MM.1S (cell line): Measurements from ENCODE around the gene MNT.

Source experiments
- DNase-seq: peaks from one replicate; pipeline ENCODE4 v3.0.0-alpha.2; 2015
- H2AFZ ChIP-seq: fragments of 300-600 bp; sonication (generic); 2 replicates; pipeline ENCODE4 v1.6.0; 2016; ENCODE audit warnings: antibody characterized with exemption, low read length
- H3F3A ChIP-seq: fragments of 300-600 bp; sonication (generic); 2 replicates; pipeline ENCODE4 v1.6.1; 2016; ENCODE audit warnings: mild to moderate bottlenecking, antibody characterized with exemption, low read length, moderate library complexity, mixed read lengths; ENCODE audit not compliant: insufficient read depth
- H3K27ac ChIP-seq: fragments of 300-600 bp; sonication (generic); 2 replicates; pipeline ENCODE4 v1.5.1; 2016; ENCODE audit warnings: mild to moderate bottlenecking, low read length
- H3K27me3 ChIP-seq: fragments of 300-600 bp; sonication (generic); replicated peaks from 2 replicates; pipeline ENCODE4 v1.6.0; 2016; ENCODE audit warnings: low read length; ENCODE audit not compliant: insufficient read depth
- H3K36me3 ChIP-seq: fragments of 300-600 bp; sonication (generic); replicated peaks from 2 replicates; pipeline ENCODE4 v1.6.1; 2016; ENCODE audit warnings: mild to moderate bottlenecking, low read length, mixed read lengths; ENCODE audit not compliant: insufficient read depth
- H3K4me1 ChIP-seq: fragments of 300-600 bp; sonication (generic); 2 replicates; pipeline ENCODE4 v1.6.1; 2016; ENCODE audit warnings: low read length, mixed read lengths
- H3K4me2 ChIP-seq: fragments of 300-600 bp; sonication (generic); 2 replicates; pipeline ENCODE4 v1.6.0; 2016; ENCODE audit warnings: low read depth, low read length
- H3K4me3 ChIP-seq: fragments of 300-600 bp; sonication (generic); 2 replicates; pipeline ENCODE4 v1.5.1; 2016; ENCODE audit warnings: low read length, mixed read lengths
- H3K79me2 ChIP-seq: fragments of 300-600 bp; sonication (generic); 2 replicates; pipeline ENCODE4 v1.6.1; 2016; ENCODE audit warnings: mixed run types, low read length, mixed read lengths
- H3K9ac ChIP-seq: fragments of 300-600 bp; sonication (generic); 2 replicates; pipeline ENCODE4 v1.6.1; 2016; ENCODE audit warnings: low read length, mixed read lengths
- H3K9me2 ChIP-seq: fragments of 300-600 bp; sonication (generic); replicated peaks from 2 replicates; pipeline ENCODE4 v1.6.1; 2016; ENCODE audit warnings: mild to moderate bottlenecking, low read length, mixed read lengths; ENCODE audit not compliant: insufficient read depth
- H3K9me3 ChIP-seq: fragments of 300-600 bp; sonication (generic); replicated peaks from 2 replicates; pipeline ENCODE4 v1.6.1; 2016; ENCODE audit warnings: mild to moderate bottlenecking, low read length, mixed read lengths; ENCODE audit not compliant: insufficient read depth
- H4K20me1 ChIP-seq: fragments of 300-600 bp; sonication (generic); 2 replicates; pipeline ENCODE4 v1.6.1; 2016; ENCODE audit warnings: mild to moderate bottlenecking, low read length, moderate library complexity, mixed read lengths; ENCODE audit not compliant: insufficient read depth
- EZH2 ChIP-seq: fragments of 300-600 bp; sonication (generic); optimal IDR thresholded peaks from 2 replicates; pipeline ENCODE3; 2017; ENCODE audit warnings: low read depth, mild to moderate bottlenecking, antibody characterized with exemption, low read length, mixed read lengths
- EZH2phosphoT487 ChIP-seq: fragments of 300-600 bp; sonication (generic); IDR thresholded peaks from 2 replicates; pipeline ENCODE4 v1.6.1; 2018; ENCODE audit warnings: antibody characterized with exemption, low read length
- TF ChIP-seq, protein P1 (sequence below): fragments of 300-600 bp; sonication (generic); IDR thresholded peaks from 2 replicates; pipeline ENCODE4 v1.5.1; 2016; ENCODE audit warnings: antibody characterized with exemption, low read length, mixed read lengths

The MNT gene

GRCh38 chr17:2387086-2388019 lies 13.5 kb downstream of the MNT start:
- Histone ChIP-seq H4K20me1 (no peaks in the 10 kb centered on the region), H3K27ac (no peak overlapping the region), H3K4me2 (no peak overlapping the region), H2AFZ (no peak overlapping the region), H3K9ac (no peak overlapping the region), H3F3A (peaks cover 19% of the 10 kb centered on the region), H3K36me3 (no peaks in the 10 kb centered on the region), H3K27me3 (no peaks in the 10 kb centered on the region), H3K4me3 (no peak overlapping the region), H3K79me2 (peaks cover 34% of the 10 kb centered on the region), H3K4me1 (0 out of 2 replicates have a peak, but pooled peaks cover 6% of the 10 kb centered on the region), H3K9me2 (no peaks in the 10 kb centered on the region), H3K9me3 (no peaks in the 10 kb centered on the region)
- no peak for DNase-seq
- TF ChIP-seq EZH2phosphoT487 (no peak), EZH2 (no peak)
- TF ChIP-seq, protein P1, sequence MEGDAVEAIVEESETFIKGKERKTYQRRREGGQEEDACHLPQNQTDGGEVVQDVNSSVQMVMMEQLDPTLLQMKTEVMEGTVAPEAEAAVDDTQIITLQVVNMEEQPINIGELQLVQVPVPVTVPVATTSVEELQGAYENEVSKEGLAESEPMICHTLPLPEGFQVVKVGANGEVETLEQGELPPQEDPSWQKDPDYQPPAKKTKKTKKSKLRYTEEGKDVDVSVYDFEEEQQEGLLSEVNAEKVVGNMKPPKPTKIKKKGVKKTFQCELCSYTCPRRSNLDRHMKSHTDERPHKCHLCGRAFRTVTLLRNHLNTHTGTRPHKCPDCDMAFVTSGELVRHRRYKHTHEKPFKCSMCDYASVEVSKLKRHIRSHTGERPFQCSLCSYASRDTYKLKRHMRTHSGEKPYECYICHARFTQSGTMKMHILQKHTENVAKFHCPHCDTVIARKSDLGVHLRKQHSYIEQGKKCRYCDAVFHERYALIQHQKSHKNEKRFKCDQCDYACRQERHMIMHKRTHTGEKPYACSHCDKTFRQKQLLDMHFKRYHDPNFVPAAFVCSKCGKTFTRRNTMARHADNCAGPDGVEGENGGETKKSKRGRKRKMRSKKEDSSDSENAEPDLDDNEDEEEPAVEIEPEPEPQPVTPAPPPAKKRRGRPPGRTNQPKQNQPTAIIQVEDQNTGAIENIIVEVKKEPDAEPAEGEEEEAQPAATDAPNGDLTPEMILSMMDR: no peak

DNA sequence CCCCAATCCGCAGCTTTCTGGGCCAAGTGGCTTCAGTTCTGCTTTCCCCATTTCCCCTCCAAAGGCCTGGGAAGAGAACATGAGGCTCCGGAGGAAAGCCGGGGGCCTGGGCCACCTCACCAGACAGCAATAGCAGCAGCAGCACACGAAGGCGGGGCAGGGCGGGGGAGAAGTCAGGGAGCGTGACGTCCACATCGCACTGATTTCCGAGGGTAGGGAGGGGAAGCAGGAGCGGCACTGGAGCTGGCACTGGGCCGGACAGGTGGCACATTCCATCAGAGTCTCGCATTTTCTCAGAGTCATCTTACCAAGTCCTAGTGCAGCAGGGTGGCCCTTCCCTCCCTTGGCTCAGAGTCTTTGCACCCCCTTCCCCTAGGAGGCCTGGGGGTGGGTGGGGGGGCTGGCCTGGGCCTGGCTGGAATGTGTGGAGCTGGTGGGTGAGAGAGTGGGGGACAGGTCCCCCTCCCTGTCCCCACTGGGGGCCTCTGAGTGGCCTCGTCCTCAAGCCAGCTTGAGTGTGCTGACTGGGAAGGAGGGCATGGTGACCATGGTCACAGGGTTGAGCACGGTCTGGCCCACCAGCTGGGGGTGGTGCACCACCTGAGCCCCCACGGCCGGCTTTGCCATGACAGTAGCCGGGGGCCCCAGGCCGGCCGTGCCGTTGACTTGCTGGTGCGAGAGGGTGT lies 14.3 kb downstream of the MNT start:
- H3K4me3 ChIP-seq: no peak overlapping the region
- peaks cover 29% of the 10 kb centered on the region for H3K79me2 ChIP-seq
- no peaks in the 10 kb centered on the region for H3K27me3 ChIP-seq
- 0 out of 2 replicates have a peak, but pooled peaks cover 5% of the 10 kb centered on the region for H3K4me1 ChIP-seq
- DNase-seq: no peak
- 0 out of 2 replicates have a peak, but pooled peaks cover 11% of the 10 kb centered on the region for H3F3A ChIP-seq
- H3K36me3 ChIP-seq: no peaks in the 10 kb centered on the region
- no peak overlapping the region for H3K4me2 ChIP-seq
- H4K20me1 ChIP-seq: no peaks in the 10 kb centered on the region
- H3K9ac ChIP-seq: no peak overlapping the region
- TF ChIP-seq, protein P1: no peak
- H3K9me2 ChIP-seq: no peaks in the 10 kb centered on the region
- no peak overlapping the region for H3K27ac ChIP-seq
- H3K9me3 ChIP-seq: no peaks in the 10 kb centered on the region
- no peak overlapping the region for H2AFZ ChIP-seq

- Histone ChIP-seq H3K27ac (no peak overlapping the region), H3K9ac (no peak overlapping the region)
These were observed 15.3 kb downstream of the MNT start for GRCh38 chr17:2385240-2386210.

More at GRCh38 chr17:2385240-2386210, 15.3 kb downstream of the MNT start:
- Histone ChIP-seq H3K36me3 (no peaks in the 10 kb centered on the region), H3K79me2 (peaks cover 19% of the 10 kb centered on the region), H3K27me3 (no peaks in the 10 kb centered on the region), H3K4me3 (no peak overlapping the region), H3K9me3 (no peaks in the 10 kb centered on the region), H4K20me1 (no peaks in the 10 kb centered on the region), H3K4me2 (no peak overlapping the region), H3K4me1 (no peaks in the 10 kb centered on the region), H3K9me2 (no peaks in the 10 kb centered on the region), H2AFZ (no peak overlapping the region), H3F3A (0 out of 2 replicates have a peak, but pooled peaks cover 9% of the 10 kb centered on the region)
- DNase-seq: no peak
- no peak for TF ChIP-seq EZH2phosphoT487
- TF ChIP-seq EZH2: no peak
- TF ChIP-seq, protein P1: no peak
